ENCODE measurements around the gene IRX5. TPM values are rescaled to one million over a fixed set of nuclear protein-coding genes. Genes with fewer than 3 reads are reported as not detected.

IRX5 gene
- total and polyA plus RNA-seq, 2 of the 4 experiments (the other 2 are of a cell fraction): not detected

GRCh38 chr16:54964239-54964638 is 33.6 kb downstream of the IRX5 start:
- intact Hi-C loops (cut with micrococcal nuclease): no loop called here
- no peaks in the 10 kb centered on the region for H4K20me1 ChIP-seq (ENCODE audit: insufficient read depth, low read length)
- WGBS, 2 experiments (ENCODE audit: extremely low coverage in 2 of 2, insufficient read length in 1 of 2): 65% methylated on average over 4 of the region's 5 CpGs; no CpG with 5 or more reads in 1 of the 2 experiments
- no peak overlapping the region for H2AK9ac ChIP-seq (replicated peaks; ENCODE audit: low read depth, low read length, poor library complexity)
- H3K79me1 ChIP-seq (ENCODE audit: low read depth in 1 of 2, low read length in 2 of 2): no peaks in the 10 kb centered on the region
- ChIA-PET CTCF (no interaction called here), POLR2A (ENCODE audit: unreplicated experiment) (no interaction called here)
- H2BK5ac ChIP-seq (ENCODE audit: low read depth, low read length, poor library complexity, severe bottlenecking): no peak overlapping the region
- H3K27me3 ChIP-seq (ENCODE audit: control insufficient read depth, insufficient read depth, low read length): no peaks in the 10 kb centered on the region
- no peak overlapping the region for H3K23ac ChIP-seq (ENCODE audit: low read depth, low read length)
- no peaks in the 10 kb centered on the region for H3K36me3 ChIP-seq (ENCODE audit: control insufficient read depth, insufficient read depth, low read length)
- no peak overlapping the region for H2BK120ac ChIP-seq (ENCODE audit: low read depth, low read length)
- H3K9me3 ChIP-seq (ENCODE audit: control insufficient read depth, insufficient read depth, low read length): no peaks in the 10 kb centered on the region
- no peak overlapping the region for H4K5ac ChIP-seq (ENCODE audit: low read depth, low read length)
- BruUV-seq (replicated peaks): no TSS peak
- no peak overlapping the region for H3K4ac ChIP-seq (ENCODE audit: low read depth, low read length)
- no peak overlapping the region for H2AK5ac ChIP-seq (ENCODE audit: low read depth, low read length)
- H2BK20ac ChIP-seq (ENCODE audit: low read depth, low read length): no peak overlapping the region
- H3K4me1 ChIP-seq (ENCODE audit: control insufficient read depth, insufficient read depth, low read length): no peaks in the 10 kb centered on the region
- no peak overlapping the region for H3K56ac ChIP-seq (ENCODE audit: extremely low read depth, insufficient read depth, low read length)
- H3K4me2 ChIP-seq (ENCODE audit: low read depth, low read length): no peak overlapping the region
- H3K9ac ChIP-seq (ENCODE audit: low read depth, low read length): no peak overlapping the region
- dilution Hi-C loops (cut with HindIII; ENCODE audit: low sequenced_read_pairs, unreplicated experiment): no loop called here
- no peaks in the 10 kb centered on the region for H3K9me1 ChIP-seq (ENCODE audit: insufficient read depth, low read length)
- in situ Hi-C loops (cut with MboI; ENCODE audit: low sequenced_read_pairs): no loop called here
- H4K8ac ChIP-seq (ENCODE audit: low read depth in 2 of 2, low read length in 2 of 2): no peak overlapping the region
- no peak overlapping the region for H3K14ac ChIP-seq (replicated peaks; ENCODE audit: low read depth, low read length)
- no peak overlapping the region for H3K27ac ChIP-seq (ENCODE audit: insufficient read depth, low read length)
- no peak overlapping the region for H4K91ac ChIP-seq (ENCODE audit: insufficient read depth, low read depth, low read length)
- H3K18ac ChIP-seq (ENCODE audit: low read depth, low read length): no peak overlapping the region
- ATAC-seq (ENCODE audit: low read depth) (no peak), DNase-seq (no peak)
- no peak overlapping the region for H2BK15ac ChIP-seq (ENCODE audit: low read depth, low read length)
- TF ChIP-seq CTCF (conservative IDR thresholded peaks at IDR 0.05; ENCODE audit: low read depth, low read length): no peak
- TF ChIP-seq CHD1 (IDR thresholded peaks at IDR 0.05; ENCODE audit: low read depth, low read length): no peak
- no peak for TF ChIP-seq BHLHE40 (IDR thresholded peaks at IDR 0.05; ENCODE audit: low read depth, low read length)
- TF ChIP-seq MAFK (IDR thresholded peaks at IDR 0.05; ENCODE audit: low read depth, low read length): no peak
- TF ChIP-seq POLR2A (IDR thresholded peaks at IDR 0.05; ENCODE audit: low read depth, low read length): no peak
- TF ChIP-seq MXI1 (IDR thresholded peaks at IDR 0.05; ENCODE audit: borderline replicate concordance, low read depth, low read length): no peak
- TF ChIP-seq ELK1 (IDR thresholded peaks at IDR 0.05; ENCODE audit: borderline replicate concordance, low read depth, low read length): no peak
- TF ChIP-seq SMC3 (IDR thresholded peaks at IDR 0.05; ENCODE audit: low read depth, low read length): no peak
- TF ChIP-seq RAD21 (IDR thresholded peaks at IDR 0.05; ENCODE audit: low read length): no peak
- no peak for TF ChIP-seq RFX5 (IDR thresholded peaks at IDR 0.05; ENCODE audit: low read depth, low read length)
- TF ChIP-seq RCOR1 (IDR thresholded peaks at IDR 0.05; ENCODE audit: insufficient replicate concordance, low read length): no peak
- no peak for TF ChIP-seq USF2 (IDR thresholded peaks at IDR 0.05; ENCODE audit: low read depth, low read length)
- TF ChIP-seq MAZ (IDR thresholded peaks at IDR 0.05; ENCODE audit: borderline replicate concordance, low read depth, low read length): no peak
- no peak for TF ChIP-seq CEBPB (IDR thresholded peaks at IDR 0.05; ENCODE audit: low read depth, low read length)
- no peak for TF ChIP-seq FOS (IDR thresholded peaks at IDR 0.05; ENCODE audit: low read depth, low read length)
- TF ChIP-seq NFE2L2 (IDR thresholded peaks at IDR 0.05; ENCODE audit: low read depth, low read length): no peak
- H2AFZ ChIP-seq (replicated peaks; ENCODE audit: low read length, poor library complexity): no peak overlapping the region
- H3K4me3 ChIP-seq (ENCODE audit: insufficient read depth, low read depth, low read length): no peak overlapping the region

All from IMR-90 (cell line).